HG03354 (cell line): ENCODE results near the gene DPH7.
A peak's percentile ranks its signal among the peaks of the same experiment; 100 is the strongest.
"Not testable (repeated sequence)": the region's sequence is repeated elsewhere in the genome, so short reads cannot be mapped to it uniquely, and the experiment has no call there.

ENCODE experiments used
- ATAC-seq: cut with Tn5 transposase; IDR thresholded peaks from one replicate; pipeline ENCODE4 v1.9.1; 2021; ENCODE audit warnings: mild to moderate bottlenecking; ENCODE audit not compliant: unreplicated experiment, poor library complexity, severe bottlenecking

Gene DPH7

DNA sequence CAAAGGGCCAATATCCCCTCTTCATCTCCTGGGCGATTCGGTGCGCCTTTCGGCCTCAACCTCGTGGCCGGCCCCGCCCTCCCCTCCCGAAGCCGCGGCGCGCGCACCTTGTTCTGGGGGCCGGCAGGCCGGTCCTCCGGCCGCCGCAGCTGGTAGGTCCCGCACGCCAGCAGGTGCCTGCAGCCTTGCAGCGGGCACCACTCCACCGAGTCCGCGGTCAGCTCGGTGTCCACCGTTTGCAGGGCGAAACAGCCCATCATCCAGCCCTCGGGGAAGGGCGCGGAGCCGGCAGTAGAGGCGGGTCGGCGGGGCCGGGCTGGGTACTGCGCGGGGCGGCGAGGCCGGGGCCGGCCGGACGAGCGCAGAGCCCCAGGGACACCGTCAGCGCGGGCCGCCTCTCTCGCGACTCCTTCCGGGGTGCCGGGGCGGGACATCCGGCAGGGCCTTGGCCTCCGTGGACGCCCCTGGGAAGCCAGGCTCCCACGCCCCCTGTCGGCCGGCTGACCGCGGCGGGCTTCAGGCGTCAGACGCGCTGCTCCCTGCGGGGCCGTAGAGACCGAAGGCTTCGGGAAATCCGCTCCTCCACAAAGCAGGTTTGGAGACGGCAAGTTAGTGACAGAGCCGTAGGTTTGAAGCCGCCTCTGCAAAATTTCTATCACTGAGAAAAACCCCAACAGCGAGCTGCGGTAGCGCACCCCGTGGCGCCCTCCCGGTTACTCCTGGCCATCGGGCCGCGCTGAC is at the start of gene DPH7:
Gene DPH7, minus strand, starts transcription at position 408 of the 741 bp plus-strand sequence. Its CDS starts 148 bp downstream, at position 260.
- peak; percentile 92 for ATAC-seq

GRCh38 chr9:137627406-137627805 is 48.7 kb upstream of the DPH7 start:
- not testable (repeated sequence) for ATAC-seq

DNA sequence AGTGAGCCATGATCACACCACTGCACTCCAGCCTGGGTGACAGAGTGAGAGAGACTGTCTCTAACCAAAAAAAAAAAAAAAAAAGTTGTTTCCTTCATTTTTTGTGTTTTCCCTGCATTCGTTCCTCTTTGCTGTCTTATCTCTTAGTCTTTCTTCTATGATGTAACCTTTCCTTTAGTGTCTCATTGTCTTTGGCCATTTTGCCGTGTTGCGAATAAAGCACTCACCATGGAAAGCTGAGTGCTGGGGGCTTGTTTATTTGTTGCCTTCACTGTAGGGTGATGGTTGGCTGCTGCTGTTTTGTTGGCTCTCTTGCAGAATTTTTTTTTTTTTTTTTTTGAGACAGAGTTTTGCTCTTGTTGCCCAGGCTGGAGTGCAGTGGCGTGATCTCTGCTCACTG is 47.7 kb upstream of the DPH7 start:
- ATAC-seq: no peak

DNA sequence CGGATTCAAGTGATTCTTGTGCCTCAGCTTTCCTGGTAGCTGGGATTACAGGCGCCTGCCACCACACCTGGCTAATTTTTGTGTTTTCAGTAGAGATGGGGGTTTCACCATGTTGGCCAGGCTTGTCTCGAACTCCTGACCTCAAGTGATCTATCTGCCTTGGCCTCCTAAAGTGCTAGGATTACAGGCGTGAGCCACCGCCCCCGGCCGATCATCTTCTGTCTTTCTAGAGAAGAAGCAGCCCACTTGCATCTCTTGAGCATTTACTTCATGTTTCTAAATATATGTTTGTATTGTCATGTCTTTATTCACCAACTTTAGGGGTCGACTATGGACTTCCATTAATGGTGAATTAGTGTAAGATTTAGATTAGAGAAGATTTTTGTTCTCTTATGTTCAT is 43.5 kb upstream of the DPH7 start:
- not testable (repeated sequence) for ATAC-seq

DNA sequence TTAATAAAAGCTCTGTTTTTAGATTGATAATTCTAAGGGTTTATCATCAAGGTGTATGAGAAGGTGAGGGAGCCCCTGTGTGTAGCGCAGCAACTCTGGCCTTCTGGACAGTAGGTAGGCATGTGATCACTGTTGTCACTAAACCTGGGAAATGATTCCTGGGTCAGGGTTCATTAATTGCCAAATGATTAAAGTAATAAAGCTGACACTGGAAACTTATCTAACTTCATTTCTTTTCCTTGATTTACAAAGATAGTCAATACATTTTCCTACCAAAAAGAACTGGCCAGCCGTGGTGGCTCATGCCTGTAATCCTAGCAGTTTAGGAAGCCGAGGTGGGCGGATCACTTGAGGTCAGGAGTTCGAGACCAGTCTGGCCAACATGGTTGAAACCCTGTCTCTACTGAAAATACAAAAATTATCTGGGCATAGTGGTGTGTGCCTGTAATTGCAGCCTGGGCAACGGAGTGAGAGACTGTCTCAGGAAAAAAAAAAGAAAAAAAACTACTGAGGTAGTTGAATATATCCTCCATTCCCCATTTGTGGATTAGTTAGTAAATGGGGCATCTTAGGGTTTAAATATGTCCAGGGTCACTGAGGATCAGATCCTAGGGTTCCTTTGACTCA is 42.5 kb upstream of the DPH7 start:
- no peak for ATAC-seq

GRCh38 chr9:137620581-137620980 is 41.9 kb upstream of the DPH7 start:
- ATAC-seq: no peak

DNA sequence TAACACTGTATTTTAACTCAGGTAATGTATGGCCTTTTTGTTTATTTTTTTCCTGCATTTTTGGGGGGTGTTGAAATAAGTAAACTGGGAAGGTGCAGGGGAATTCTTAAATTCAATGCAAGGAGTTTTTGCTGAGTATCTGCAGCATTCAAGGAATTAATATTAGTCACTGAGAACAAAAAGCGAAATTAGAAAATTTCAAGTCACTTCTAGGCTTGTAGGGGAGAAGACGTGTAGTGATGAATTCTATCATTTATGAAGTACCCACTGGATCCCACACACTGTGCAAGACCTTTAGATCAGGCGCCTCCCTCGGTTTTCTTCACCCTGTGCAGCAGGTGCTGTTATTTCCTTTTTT is 41.3 kb upstream of the DPH7 start:
- no peak for ATAC-seq

GRCh38 chr9:137619240-137620047 is 40.7 kb upstream of the DPH7 start:
- peak; percentile 39 for ATAC-seq

GRCh38 chr9:137618105-137619067 is 39.7 kb upstream of the DPH7 start, which contains the start of gene EHMT1:
Gene EHMT1 (plus strand): TSS chr9:137619005. CDS start chr9:137619029, 24 bp downstream.
- ATAC-seq: peak; percentile 71

DNA sequence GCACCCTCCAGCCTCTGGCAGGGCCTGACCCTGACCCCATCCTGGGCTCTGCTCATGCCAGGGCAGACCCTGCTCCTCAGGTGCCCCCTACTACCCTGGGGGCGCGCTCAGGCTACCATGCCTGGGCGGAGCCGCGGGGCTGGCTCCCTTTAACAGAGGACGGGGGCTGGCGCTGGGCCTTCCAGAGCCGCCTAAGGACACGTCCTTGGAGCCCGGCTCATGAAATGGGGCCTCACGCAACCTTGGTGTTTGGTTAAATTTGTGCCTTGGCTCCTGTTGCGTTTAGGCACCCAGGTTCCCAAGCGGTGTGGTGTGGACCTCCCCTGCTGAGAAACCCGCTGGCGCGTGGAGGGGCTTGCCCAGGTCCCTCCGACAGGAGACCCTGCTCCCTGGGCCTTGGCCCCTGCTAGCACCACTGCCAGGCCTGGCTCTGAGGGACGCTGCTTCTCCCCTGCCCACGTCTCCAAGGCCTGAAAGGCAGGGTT is 36.7 kb upstream of the DPH7 start:
- ATAC-seq: no peak

DNA sequence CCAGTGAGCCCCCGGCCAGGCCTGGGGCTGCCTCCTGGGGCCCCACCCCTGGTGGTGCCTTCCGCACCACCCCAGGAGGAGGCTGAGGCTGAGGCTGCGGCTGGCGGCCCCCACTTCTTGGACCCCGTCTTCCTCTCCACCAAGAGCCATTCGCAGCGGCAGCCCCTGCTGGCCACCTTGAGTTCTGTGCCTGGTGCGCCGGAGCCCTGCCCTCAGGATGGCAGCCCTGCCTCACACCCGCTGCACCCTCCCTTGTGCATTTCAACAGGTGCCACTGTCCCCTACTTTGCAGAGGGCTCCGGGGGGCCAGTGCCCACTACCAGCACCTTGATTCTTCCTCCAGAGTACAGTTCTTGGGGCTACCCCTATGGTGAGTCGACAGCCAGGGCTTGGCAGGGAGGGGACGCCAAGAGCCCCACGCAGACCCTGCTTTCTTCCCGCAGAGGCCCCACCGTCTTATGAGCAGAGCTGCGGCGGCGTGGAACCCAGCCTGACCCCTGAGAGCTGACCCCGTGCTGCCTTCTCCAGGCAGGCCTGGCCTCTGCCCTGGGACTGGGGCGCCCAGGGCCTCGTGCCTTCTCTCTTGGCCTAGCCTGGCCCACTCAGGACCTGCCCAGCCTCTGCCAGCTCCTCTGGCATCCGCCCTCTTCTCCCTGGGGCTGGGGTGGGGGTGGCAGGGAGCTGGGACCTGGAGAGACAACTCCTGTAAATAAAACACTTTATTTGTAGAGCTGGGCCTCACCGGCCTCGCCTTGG is 36.1 kb upstream of the DPH7 start:
- ATAC-seq: no peak

GRCh38 chr9:137613738-137614523 is 35.2 kb upstream of the DPH7 start:
- ATAC-seq: no peak

DNA sequence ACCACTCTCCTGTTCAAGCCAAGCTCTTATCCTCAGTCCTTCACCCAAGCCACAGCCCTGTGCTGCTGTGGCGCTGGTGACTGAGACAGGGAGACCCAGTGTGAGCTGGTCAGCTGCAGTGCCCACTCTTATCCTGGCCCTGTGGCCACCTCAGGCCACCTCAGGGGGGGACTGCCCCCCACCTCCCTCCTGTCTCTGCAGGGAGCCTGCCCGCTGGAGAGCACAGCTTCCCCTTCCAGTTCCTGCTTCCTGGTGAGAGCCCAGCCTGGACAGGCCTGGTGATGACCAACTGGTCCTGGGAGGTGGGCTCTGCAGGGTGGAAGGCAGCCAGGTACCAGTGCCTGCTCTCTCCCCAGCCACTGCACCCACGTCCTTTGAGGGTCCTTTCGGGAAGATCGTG is 34.5 kb upstream of the DPH7 start:
- ATAC-seq: no peak

- no peak for ATAC-seq
Measured at GRCh38 chr9:137612741-137613142, 34.0 kb upstream of the DPH7 start.

DNA sequence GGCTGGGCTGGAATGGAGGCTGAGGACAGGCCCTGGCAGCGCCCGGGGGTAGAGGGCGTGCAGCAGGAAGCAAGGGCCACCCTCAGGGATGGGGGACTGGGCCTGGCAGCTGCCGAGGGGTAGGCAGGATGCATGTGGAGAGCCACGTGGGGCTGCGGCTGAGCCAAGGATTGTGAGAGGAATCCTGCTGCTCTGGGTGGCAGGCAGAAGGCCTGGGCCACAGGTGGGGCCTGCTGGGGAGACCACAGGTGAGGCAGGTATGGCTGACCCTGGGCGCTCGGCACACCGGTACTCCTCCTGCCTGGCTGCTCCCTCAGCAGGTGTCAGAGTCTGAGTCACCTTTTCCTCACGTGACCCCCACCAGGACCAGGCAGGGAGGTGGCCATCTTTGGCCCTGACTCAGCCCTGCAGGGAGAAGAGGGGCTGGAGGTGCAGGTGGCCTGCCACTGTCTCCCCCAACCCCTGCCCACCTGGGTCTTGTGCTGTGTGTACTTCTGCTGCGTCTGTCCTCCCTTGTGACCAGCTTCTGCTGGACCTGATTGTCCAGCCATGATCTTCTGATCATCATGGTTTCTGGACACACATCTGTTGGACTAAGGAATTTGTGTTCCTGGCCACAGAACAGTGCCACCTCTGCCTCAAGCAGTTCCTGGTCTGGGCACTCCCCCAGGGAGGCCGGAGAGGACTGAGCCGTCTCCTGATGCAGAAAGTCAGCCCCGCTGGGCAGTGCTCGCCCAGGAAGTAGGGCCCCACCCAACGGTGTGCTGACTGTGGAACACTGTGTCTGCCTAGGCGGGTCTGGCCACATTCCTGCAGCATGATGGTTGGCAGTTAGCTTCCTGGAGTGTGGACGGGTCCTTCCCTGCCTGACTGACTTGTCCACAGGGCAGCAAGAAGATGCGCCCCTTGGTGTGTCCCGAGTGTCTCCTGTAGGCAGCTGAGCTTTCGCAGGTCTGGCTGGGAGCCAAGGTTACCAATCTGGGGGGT is 33.2 kb upstream of the DPH7 start:
- no peak for ATAC-seq

DNA sequence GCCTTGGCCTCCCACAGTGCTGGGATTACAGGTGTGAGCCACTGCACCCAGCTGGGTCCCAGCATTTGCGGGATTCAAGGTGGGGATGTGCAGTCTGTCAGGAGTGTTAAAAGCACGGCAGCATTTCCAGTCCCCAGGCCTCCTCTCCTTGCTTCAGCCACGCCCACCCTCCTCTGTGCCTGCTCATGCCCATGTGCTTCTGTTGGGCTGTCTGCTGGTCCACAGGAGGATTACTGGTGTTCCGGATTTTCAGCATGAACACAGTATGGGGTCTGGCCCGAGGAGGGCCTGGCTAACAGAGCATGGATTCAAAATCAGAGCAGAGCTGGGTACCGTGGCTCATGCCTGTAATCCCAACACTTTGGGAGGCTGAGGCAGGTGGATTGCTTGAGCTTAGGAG is 32.2 kb upstream of the DPH7 start:
- ATAC-seq: no peak
